ENCODE measurements around the gene RTBDN.

RTBDN gene

GRCh38 chr19:12791345-12792050, 42.9 kb downstream of the RTBDN start, which contains the start of gene JUNB:
TSS of gene JUNB (plus strand) at chr19:12791486. CDS start at chr19:12791772, 286 bp downstream.
- peak; percentile 98 for DNase-seq

GRCh38 chr19:12790628-12791344, 43.6 kb downstream of the RTBDN start:
- DNase-seq, result peak; percentile 11

GRCh38 chr19:12789904-12790619, 44.3 kb downstream of the RTBDN start:
- DNase-seq, result peak; percentile 98

GRCh38 chr19:12789098-12789903, 45.1 kb downstream of the RTBDN start:
- no peak for DNase-seq

GRCh38 chr19:12788682-12789097, 45.7 kb downstream of the RTBDN start:
- DNase-seq, result peak; percentile 79

- DNase-seq, result peak; percentile 61
These were observed 46.2 kb downstream of the RTBDN start for GRCh38 chr19:12788042-12788681.

GRCh38 chr19:12787458-12787857, 46.9 kb downstream of the RTBDN start:
- DNase-seq, result peak; percentile 28

GRCh38 chr19:12786952-12787351, 47.4 kb downstream of the RTBDN start:
- peak; percentile 48 for DNase-seq

GRCh38 chr19:12786141-12786870, 48.1 kb downstream of the RTBDN start:
- peak; percentile 39 for DNase-seq

- no peak for DNase-seq
These were observed 48.8 kb downstream of the RTBDN start for GRCh38 chr19:12785431-12786031.

- DNase-seq, result no peak
These were observed 49.4 kb downstream of the RTBDN start for GRCh38 chr19:12784871-12785430.

- DNase-seq, result peak; percentile 7
These were observed 49.9 kb downstream of the RTBDN start for GRCh38 chr19:12784394-12784870.

- DNase-seq, result no peak
These were observed 50.5 kb downstream of the RTBDN start for GRCh38 chr19:12783849-12784393.

GRCh38 chr19:12783291-12783848, 51.0 kb downstream of the RTBDN start:
- DNase-seq, result no peak

GRCh38 chr19:12782424-12783290, 51.7 kb downstream of the RTBDN start:
- peak; percentile 63 for DNase-seq

GRCh38 chr19:12782174-12782423, 52.3 kb downstream of the RTBDN start:
- DNase-seq, result no peak

- peak; percentile 71 for DNase-seq
These were observed 55.0 kb downstream of the RTBDN start for GRCh38 chr19:12779162-12779993.

- no peak for DNase-seq
These were observed 55.5 kb downstream of the RTBDN start for GRCh38 chr19:12778905-12779161.
